Kidney (tissue), 22 donors: ENCODE results near the gene NUTF2. TPM values are rescaled to one million over a fixed set of nuclear protein-coding genes. Genes with fewer than 3 reads are reported as not detected.

Source experiments
- DNase-seq, 5 donors: peaks; one replicate each; pipeline ENCODE4 v3.0.0-alpha.2; 2013 to 2020
- FAIRE-seq: peaks from 2 replicates; lab custom pipeline; 2012; peaks lifted over from hg19 to GRCh38; lab: Jason Lieb, UNC
- H3K27ac ChIP-seq, 2 donors: one replicate each; pipeline ENCODE4 v1.7.0; 2013; ENCODE audit warnings: low read depth in 2 of 2, low read length in 2 of 2, inconsistent platforms in 1 of 2
- H3K27me3 ChIP-seq: one replicate; pipeline ENCODE4 v1.7.1; 2013; ENCODE audit warnings: low read length, inconsistent platforms; ENCODE audit not compliant: control insufficient read depth, insufficient read depth
- H3K36me3 ChIP-seq, 3 donors: one replicate each; pipeline versions ENCODE4 v1.7.0 to v1.7.1; 2013; ENCODE audit warnings: low read length in 3 of 3, control low read depth in 1 of 3, inconsistent platforms in 1 of 3; ENCODE audit not compliant: insufficient read depth in 3 of 3, control insufficient read depth in 2 of 3
- H3K4me1 ChIP-seq, 3 donors: one replicate each; pipeline versions ENCODE4 v1.7.0 to v1.7.1; 2013; ENCODE audit warnings: low read length in 3 of 3, inconsistent platforms in 1 of 3, low read depth in 1 of 3; ENCODE audit not compliant: control insufficient read depth in 2 of 3, insufficient read depth in 2 of 3
- H3K4me3 ChIP-seq, 3 donors: one replicate each; pipeline versions ENCODE4 v1.7.0 to v1.8.1; 2013; ENCODE audit warnings: low read length in 3 of 3, control low read depth in 1 of 3, inconsistent platforms in 1 of 3
- H3K9ac ChIP-seq, 3 donors: one replicate each; pipeline versions ENCODE4 v1.7.0 to v1.7.1; 2013; ENCODE audit warnings: low read length in 3 of 3, control low read depth in 1 of 3, inconsistent platforms in 1 of 3
- H3K9me3 ChIP-seq, 3 donors: one replicate each; pipeline versions ENCODE4 v1.7.0 to v1.7.1; 2013; ENCODE audit warnings: low read length in 3 of 3, control low read depth in 1 of 3, inconsistent platforms in 1 of 3; ENCODE audit not compliant: control insufficient read depth in 2 of 3, insufficient read depth in 1 of 3
- intact Hi-C: fragments of 100-400 bp; cut with DNase I; formaldehyde crosslinking; loops from one replicate; pipeline ENCODE4 v1.11.1; 2022
- long read RNA-seq, 10 donors: library from polyadenylated mRNA in 1 of 10; unstranded in 1 of 10; transcript quantifications; one replicate each; pipeline ENCODE4 v2.0.0 and lab custom pipeline, GENCODE V29; 2021 to 2026
- polyA plus RNA-seq: library from polyadenylated mRNA; stranded (reverse); fragments of 350-450 nt; fragmentation: Illumina TruSeq; extraction: RNeasy Lipid Tissue Mini Kit (QIAGEN cat#74804); gene quantifications from one replicate; pipeline ENCODE4 v1.2.3, GENCODE V29; 2014; ENCODE audit warnings: low read depth, low replicate concordance; ENCODE audit not compliant: insufficient read depth
- total RNA-seq: library from RNA; stranded (reverse); fragmentation: NEBNext Ultra II Directional; extraction: Animal tissue kit (Norgen Biotek cat#: 25700); gene quantifications from one replicate; pipeline ENCODE4 v1.2.1, GENCODE V29; 2021
- TF ChIP-seq, protein P1 (sequence below): IDR thresholded peaks from 3 replicates; pipeline ENCODE4 v1.5.1; 2012; ENCODE audit warnings: mild to moderate bottlenecking, moderate library complexity, borderline replicate concordance; ENCODE audit not compliant: insufficient read depth; ENCODE audit errors: extremely low read depth
- donor health status: control.
- donor health status: control.
- donor health status: control.
- donor health status: control.
- donor health status: control.
- donor health status: DM: yes; HTN: yes; CAD: no.
- donor health status: Normal renal cell carcinoma (clear cell type).

Gene NUTF2
- total RNA-seq (76.4 TPM), polyA plus RNA-seq (107 TPM)
- long read RNA-seq, donor 1, transcript NUTF2-204 (3 exons, 593 nt), result minor isoform, 9 of 186 reads
- long read RNA-seq, donor 1, transcript NUTF2-208 (1 exons, 2,608 nt), result major isoform, 101 of 186 reads
- long read RNA-seq, donor 1, transcript NUTF2-201 (5 exons, 2,321 nt), result minor isoform, 48 of 186 reads
- long read RNA-seq, donor 1, partial matches to known transcripts, result 24 of 186 reads
- long read RNA-seq, donor 1, other reads (novel, unspliced or antisense), result 0 of 186 reads
- long read RNA-seq, donor 2, transcript NUTF2-201 (5 exons, 2,321 nt), result minor isoform, 31 of 132 reads
- long read RNA-seq, donor 2, transcript NUTF2-204 (3 exons, 593 nt), result minor isoform, 6 of 132 reads
- long read RNA-seq, donor 2, transcript NUTF2-208 (1 exons, 2,608 nt), result major isoform, 79 of 132 reads
- long read RNA-seq, donor 2, partial matches to known transcripts, result 11 of 132 reads
- long read RNA-seq, donor 2, other reads (novel, unspliced or antisense), result 0 of 132 reads
- long read RNA-seq, donor 3, transcript NUTF2-208 (1 exons, 2,608 nt), result major isoform, 137 of 252 reads
- long read RNA-seq, donor 3, transcript NUTF2-204 (3 exons, 593 nt), result minor isoform, 19 of 252 reads
- long read RNA-seq, donor 3, transcript NUTF2-206 (5 exons, 1,119 nt), result minor isoform, 9 of 252 reads
- long read RNA-seq, donor 3, transcript NUTF2-201 (5 exons, 2,321 nt), result minor isoform, 60 of 252 reads
- long read RNA-seq, donor 3, partial matches to known transcripts, result 18 of 252 reads
- long read RNA-seq, donor 3, other reads (novel, unspliced or antisense), result 0 of 252 reads
- long read RNA-seq, donor 4, transcript NUTF2-208 (1 exons, 2,608 nt), result major isoform, 85 of 167 reads
- long read RNA-seq, donor 4, transcript NUTF2-206 (5 exons, 1,119 nt), result minor isoform, 6 of 167 reads
- long read RNA-seq, donor 4, transcript NUTF2-201 (5 exons, 2,321 nt), result minor isoform, 67 of 167 reads
- long read RNA-seq, donor 4, partial matches to known transcripts, result 5 of 167 reads
- long read RNA-seq, donor 4, other reads (novel, unspliced or antisense), result 0 of 167 reads
- long read RNA-seq, donor 5, transcript NUTF2-208 (1 exons, 2,608 nt), result major isoform, 12 of 17 reads
- long read RNA-seq, donor 5, partial matches to known transcripts, result 0 of 17 reads
- long read RNA-seq, donor 5, other reads (novel, unspliced or antisense), result 0 of 17 reads
- long read RNA-seq, donor 6, transcript NUTF2-208 (1 exons, 2,608 nt), result major isoform, 130 of 257 reads
- long read RNA-seq, donor 6, transcript NUTF2-204 (3 exons, 593 nt), result minor isoform, 18 of 257 reads
- long read RNA-seq, donor 6, transcript NUTF2-201 (5 exons, 2,321 nt), result minor isoform, 80 of 257 reads
- long read RNA-seq, donor 6, partial matches to known transcripts, result 26 of 257 reads
- long read RNA-seq, donor 6, other reads (novel, unspliced or antisense), result 0 of 257 reads
- long read RNA-seq, donor 7, transcript NUTF2-201 (5 exons, 2,321 nt), result major isoform, 35 of 41 reads
- long read RNA-seq, donor 7, partial matches to known transcripts, result 0 of 41 reads
- long read RNA-seq, donor 7, other reads (novel, unspliced or antisense), result 0 of 41 reads
- long read RNA-seq, donor 8, transcript NUTF2-208 (1 exons, 2,608 nt), result major isoform, 93 of 212 reads
- long read RNA-seq, donor 8, transcript NUTF2-204 (3 exons, 593 nt), result minor isoform, 6 of 212 reads
- long read RNA-seq, donor 8, transcript NUTF2-201 (5 exons, 2,321 nt), result minor isoform, 80 of 212 reads
- long read RNA-seq, donor 8, partial matches to known transcripts, result 26 of 212 reads
- long read RNA-seq, donor 8, other reads (novel, unspliced or antisense), result 0 of 212 reads
- long read RNA-seq, donor 9, transcript NUTF2-204 (3 exons, 593 nt), result minor isoform, 5 of 94 reads
- long read RNA-seq, donor 9, transcript NUTF2-201 (5 exons, 2,321 nt), result minor isoform, 35 of 94 reads
- long read RNA-seq, donor 9, transcript NUTF2-208 (1 exons, 2,608 nt), result major isoform, 39 of 94 reads
- long read RNA-seq, donor 9, partial matches to known transcripts, result 9 of 94 reads
- long read RNA-seq, donor 9, other reads (novel, unspliced or antisense), result 0 of 94 reads
- long read RNA-seq, donor 10, transcript NUTF2-201 (5 exons, 2,321 nt), result minor isoform, 34 of 200 reads
- long read RNA-seq, donor 10, transcript NUTF2-208 (1 exons, 2,608 nt), result major isoform, 142 of 200 reads
- long read RNA-seq, donor 10, transcript NUTF2-204 (3 exons, 593 nt), result minor isoform, 7 of 200 reads
- long read RNA-seq, donor 10, partial matches to known transcripts, result 13 of 200 reads
- long read RNA-seq, donor 10, other reads (novel, unspliced or antisense), result 0 of 200 reads

- FAIRE-seq (no peak), DNase-seq (peak; percentile 98 to 99 (median 98))
- H3K27ac ChIP-seq, result peak within 1 kb of the TSS; percentile 91 to 98
- no peaks in the 10 kb centered on the region for H3K27me3 ChIP-seq
- intact Hi-C loops, result no loop called here
- no peaks in the 10 kb centered on the region for H3K9me3 ChIP-seq
- peak within 1 kb of the TSS; percentile 71 to 83 (median 79) for H3K4me3 ChIP-seq
- H3K36me3 ChIP-seq, result no peaks in the 10 kb centered on the region
- peak within 1 kb of the TSS; percentile 59 to 88 (median 88) for H3K9ac ChIP-seq
- TF ChIP-seq, protein P1, sequence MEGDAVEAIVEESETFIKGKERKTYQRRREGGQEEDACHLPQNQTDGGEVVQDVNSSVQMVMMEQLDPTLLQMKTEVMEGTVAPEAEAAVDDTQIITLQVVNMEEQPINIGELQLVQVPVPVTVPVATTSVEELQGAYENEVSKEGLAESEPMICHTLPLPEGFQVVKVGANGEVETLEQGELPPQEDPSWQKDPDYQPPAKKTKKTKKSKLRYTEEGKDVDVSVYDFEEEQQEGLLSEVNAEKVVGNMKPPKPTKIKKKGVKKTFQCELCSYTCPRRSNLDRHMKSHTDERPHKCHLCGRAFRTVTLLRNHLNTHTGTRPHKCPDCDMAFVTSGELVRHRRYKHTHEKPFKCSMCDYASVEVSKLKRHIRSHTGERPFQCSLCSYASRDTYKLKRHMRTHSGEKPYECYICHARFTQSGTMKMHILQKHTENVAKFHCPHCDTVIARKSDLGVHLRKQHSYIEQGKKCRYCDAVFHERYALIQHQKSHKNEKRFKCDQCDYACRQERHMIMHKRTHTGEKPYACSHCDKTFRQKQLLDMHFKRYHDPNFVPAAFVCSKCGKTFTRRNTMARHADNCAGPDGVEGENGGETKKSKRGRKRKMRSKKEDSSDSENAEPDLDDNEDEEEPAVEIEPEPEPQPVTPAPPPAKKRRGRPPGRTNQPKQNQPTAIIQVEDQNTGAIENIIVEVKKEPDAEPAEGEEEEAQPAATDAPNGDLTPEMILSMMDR, result peak; percentile 10
- peaks cover 14 to 40% (median 34%) of the 10 kb centered on the region in 3 donors for H3K4me1 ChIP-seq
These were observed at the start of gene NUTF2 for GRCh38 chr16:67846320-67847063. TSS of gene NUTF2 (plus strand) at chr16:67846933. CDS start at chr16:67865131, 18,198 bp downstream.

DNA sequence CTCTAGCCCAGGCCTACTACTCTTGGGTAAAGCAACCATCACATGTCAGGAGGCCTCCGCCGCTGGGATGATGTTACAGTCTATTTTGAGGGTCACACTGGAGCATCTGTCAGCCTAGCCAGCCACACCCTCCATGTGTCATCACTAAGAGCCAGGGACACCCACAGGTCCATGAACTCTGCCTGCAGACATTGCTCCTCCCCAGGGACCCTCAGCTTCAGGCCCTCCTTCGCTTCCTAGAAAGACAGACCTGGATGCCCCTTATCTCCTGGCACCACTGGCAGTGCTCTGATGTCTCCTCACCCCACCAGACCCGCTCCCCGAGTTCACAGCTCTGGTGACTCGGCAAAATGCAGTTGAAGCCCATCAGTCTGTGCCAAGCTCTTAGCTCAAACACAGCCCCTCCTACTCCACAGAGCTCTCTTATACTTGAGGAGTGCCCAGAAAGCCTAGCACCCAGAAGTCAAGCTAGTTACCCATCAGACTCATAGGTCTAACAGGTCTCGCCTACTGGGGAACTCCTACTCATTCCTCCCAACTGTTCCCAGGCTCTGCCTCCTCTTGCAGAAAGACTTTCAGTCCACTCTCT lies 46.3 kb upstream of the NUTF2 start:
- Histone ChIP-seq H3K4me1 (peaks cover 0 to 11% (median 8%) of the 10 kb centered on the region in 3 donors), H3K27ac (no peak overlapping the region), H3K9me3 (no peaks in the 10 kb centered on the region), H3K36me3 (peaks cover 0 to 10% (median 8%) of the 10 kb centered on the region in 3 donors), H3K4me3 (no peak overlapping the region), H3K27me3 (no peaks in the 10 kb centered on the region), H3K9ac (no peak overlapping the region)
- no peak for DNase-seq
- TF ChIP-seq, protein P1, result no peak
- no peak for FAIRE-seq
- intact Hi-C loops, result no loop called here
